DND-41 (cell line): ENCODE measurements around the gene RAD21L1.

Experiments
- EZH2 ChIP-seq: IDR thresholded peaks from 3 replicates; pipeline ENCODE4 v1.6.1; 2012; ENCODE audit warnings: borderline replicate concordance, low read depth, mild to moderate bottlenecking, moderate library complexity, low read length, inconsistent platforms; ENCODE audit not compliant: severe bottlenecking
- TF ChIP-seq, protein P1 (sequence below): IDR thresholded peaks from 2 replicates; pipeline ENCODE4 v1.5.1; 2012; ENCODE audit warnings: borderline replicate concordance, low read length, moderate library complexity, mild to moderate bottlenecking; ENCODE audit not compliant: poor library complexity, severe bottlenecking; ENCODE audit errors: extremely low read depth

DNA sequence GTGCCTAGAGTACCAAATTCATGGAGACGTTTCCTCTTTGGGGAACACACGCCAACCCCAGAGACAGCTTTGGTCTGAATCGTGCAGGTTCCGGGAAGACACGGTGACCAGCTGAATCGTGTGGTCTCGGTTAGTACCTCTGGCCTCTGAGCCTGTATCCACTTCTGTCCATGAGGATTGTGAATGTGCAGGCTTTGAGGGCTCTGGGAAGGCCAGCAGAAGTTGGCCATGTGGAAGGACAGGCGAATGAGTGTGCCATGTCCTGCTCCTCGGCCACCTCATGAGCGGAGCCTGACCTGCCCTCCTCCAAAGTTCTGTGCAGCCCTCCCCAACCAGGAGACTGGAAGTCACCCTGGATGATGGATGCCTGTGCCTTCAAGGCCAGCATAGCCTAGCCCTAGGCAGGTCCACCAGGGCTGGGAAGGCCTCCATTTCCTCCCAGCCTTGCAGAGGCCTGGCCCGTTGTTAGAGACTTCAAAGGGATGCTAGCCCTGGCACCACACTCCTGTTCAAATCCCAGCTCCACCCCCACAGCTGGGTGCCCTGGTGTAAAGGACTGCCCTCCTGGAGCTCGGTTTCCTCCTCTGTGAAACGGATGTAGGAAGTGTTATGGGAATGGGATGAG is 39.4 kb upstream of the RAD21L1 start:
- TF ChIP-seq, protein P1, sequence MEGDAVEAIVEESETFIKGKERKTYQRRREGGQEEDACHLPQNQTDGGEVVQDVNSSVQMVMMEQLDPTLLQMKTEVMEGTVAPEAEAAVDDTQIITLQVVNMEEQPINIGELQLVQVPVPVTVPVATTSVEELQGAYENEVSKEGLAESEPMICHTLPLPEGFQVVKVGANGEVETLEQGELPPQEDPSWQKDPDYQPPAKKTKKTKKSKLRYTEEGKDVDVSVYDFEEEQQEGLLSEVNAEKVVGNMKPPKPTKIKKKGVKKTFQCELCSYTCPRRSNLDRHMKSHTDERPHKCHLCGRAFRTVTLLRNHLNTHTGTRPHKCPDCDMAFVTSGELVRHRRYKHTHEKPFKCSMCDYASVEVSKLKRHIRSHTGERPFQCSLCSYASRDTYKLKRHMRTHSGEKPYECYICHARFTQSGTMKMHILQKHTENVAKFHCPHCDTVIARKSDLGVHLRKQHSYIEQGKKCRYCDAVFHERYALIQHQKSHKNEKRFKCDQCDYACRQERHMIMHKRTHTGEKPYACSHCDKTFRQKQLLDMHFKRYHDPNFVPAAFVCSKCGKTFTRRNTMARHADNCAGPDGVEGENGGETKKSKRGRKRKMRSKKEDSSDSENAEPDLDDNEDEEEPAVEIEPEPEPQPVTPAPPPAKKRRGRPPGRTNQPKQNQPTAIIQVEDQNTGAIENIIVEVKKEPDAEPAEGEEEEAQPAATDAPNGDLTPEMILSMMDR, result no peak
- TF ChIP-seq EZH2, result no peak
